Skin of body (tissue), 2 donors: ENCODE measurements around the gene FURIN. TPM values are rescaled to one million over a fixed set of nuclear protein-coding genes. Genes with fewer than 3 reads are reported as not detected.
"Not testable (repeated sequence)": the region's sequence is repeated elsewhere in the genome, so short reads cannot be mapped to it uniquely, and the experiment has no call there.

Experiments
- DNase-seq: peaks from one replicate; lab custom pipeline; 2025; lab: John Stamatoyannopoulos, UW
- total RNA-seq: library from RNA; depleted of rRNA; stranded (reverse); fragments of >200 nt; gene quantifications from one replicate; pipeline ENCODE4 v1.2.3, GENCODE V29; 2014

The FURIN gene
- total RNA-seq, 1 donor from 2014 or later = 26.9 TPM

GRCh38 chr15:90914305-90915080, 46.1 kb downstream of the FURIN start:
- DNase-seq = no peak

GRCh38 chr15:90915216-90915807, 46.9 kb downstream of the FURIN start:
- no peak for DNase-seq

- DNase-seq = no peak
Observed at GRCh38 chr15:90915808-90916440, 47.5 kb downstream of the FURIN start.

GRCh38 chr15:90916461-90916860, 48.1 kb downstream of the FURIN start:
- no peak for DNase-seq

- DNase-seq = no peak
Observed at GRCh38 chr15:90917569-90917968, 49.2 kb downstream of the FURIN start.

- DNase-seq = no peak
Observed at GRCh38 chr15:90918034-90918788, 49.8 kb downstream of the FURIN start.

- no peak for DNase-seq
Observed at GRCh38 chr15:90918835-90919234, 50.4 kb downstream of the FURIN start.

GRCh38 chr15:90921887-90922286, 53.5 kb downstream of the FURIN start:
- no peak for DNase-seq

- not testable (repeated sequence) for DNase-seq
Observed at GRCh38 chr15:90922712-90923322, 54.4 kb downstream of the FURIN start.

- no peak for DNase-seq
Observed at GRCh38 chr15:90924375-90924774, 56.0 kb downstream of the FURIN start.

- not testable (repeated sequence) for DNase-seq
Observed at GRCh38 chr15:90926766-90927165, 58.4 kb downstream of the FURIN start.

GRCh38 chr15:90928106-90928505, 59.7 kb downstream of the FURIN start:
- DNase-seq = not testable (repeated sequence)

GRCh38 chr15:90929246-90930019, 61.0 kb downstream of the FURIN start:
- DNase-seq = peak; percentile 72

- DNase-seq = no peak
Observed at GRCh38 chr15:90930861-90931574, 62.6 kb downstream of the FURIN start.

GRCh38 chr15:90931575-90931827, 63.1 kb downstream of the FURIN start:
- DNase-seq = no peak

- peak; percentile 54 for DNase-seq
Observed at GRCh38 chr15:90931828-90932659, 63.7 kb downstream of the FURIN start, which contains the start of gene HDDC3. Gene HDDC3, minus strand, starts transcription at chr15:90932549. Its CDS starts 9 bp downstream, at chr15:90932540.

GRCh38 chr15:90932660-90932991, 64.2 kb downstream of the FURIN start:
- no peak for DNase-seq
